Measurements from ENCODE around the gene NAGS. TPM values are rescaled to one million over a fixed set of nuclear protein-coding genes. Genes with fewer than 3 reads are reported as not detected.

The NAGS gene
- 6.2 and 9.0 TPM in 2 replicates for total RNA-seq

DNA sequence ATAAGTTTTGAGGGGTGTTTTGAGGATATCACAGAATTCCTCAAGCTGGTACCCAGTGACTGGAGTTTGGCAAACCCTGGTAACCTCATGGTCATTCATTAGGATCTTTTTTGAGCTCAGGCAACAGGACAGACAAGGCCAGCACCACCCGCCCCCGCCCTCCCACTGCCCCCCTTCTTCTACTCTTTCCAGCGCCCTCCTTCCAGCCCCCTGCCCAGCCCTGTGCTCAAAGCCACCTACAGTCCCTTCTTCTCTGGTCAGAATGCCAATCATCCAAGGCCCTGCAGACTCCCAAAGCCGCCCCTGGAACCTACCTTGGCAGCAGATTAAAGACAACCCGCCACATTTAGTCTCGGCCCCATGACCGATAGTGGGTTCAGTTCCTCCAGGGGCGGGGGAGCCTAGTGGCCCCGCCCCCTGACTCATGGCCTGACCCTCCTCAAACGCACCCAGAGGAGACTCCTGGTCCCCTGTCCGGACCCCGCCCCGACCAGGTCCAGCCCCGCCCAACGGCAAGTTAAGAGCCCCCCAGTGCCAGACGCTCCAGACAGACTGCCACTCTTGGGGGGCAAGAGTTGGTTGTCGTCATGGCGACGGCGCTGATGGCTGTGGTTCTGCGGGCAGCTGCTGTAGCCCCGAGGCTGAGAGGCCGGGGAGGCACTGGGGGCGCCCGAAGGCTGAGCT lies at the start of gene NAGS:
Gene NAGS (plus strand): TSS at position 546 of the 684 bp plus-strand sequence. CDS start 42 bp downstream, at position 588.

DNA sequence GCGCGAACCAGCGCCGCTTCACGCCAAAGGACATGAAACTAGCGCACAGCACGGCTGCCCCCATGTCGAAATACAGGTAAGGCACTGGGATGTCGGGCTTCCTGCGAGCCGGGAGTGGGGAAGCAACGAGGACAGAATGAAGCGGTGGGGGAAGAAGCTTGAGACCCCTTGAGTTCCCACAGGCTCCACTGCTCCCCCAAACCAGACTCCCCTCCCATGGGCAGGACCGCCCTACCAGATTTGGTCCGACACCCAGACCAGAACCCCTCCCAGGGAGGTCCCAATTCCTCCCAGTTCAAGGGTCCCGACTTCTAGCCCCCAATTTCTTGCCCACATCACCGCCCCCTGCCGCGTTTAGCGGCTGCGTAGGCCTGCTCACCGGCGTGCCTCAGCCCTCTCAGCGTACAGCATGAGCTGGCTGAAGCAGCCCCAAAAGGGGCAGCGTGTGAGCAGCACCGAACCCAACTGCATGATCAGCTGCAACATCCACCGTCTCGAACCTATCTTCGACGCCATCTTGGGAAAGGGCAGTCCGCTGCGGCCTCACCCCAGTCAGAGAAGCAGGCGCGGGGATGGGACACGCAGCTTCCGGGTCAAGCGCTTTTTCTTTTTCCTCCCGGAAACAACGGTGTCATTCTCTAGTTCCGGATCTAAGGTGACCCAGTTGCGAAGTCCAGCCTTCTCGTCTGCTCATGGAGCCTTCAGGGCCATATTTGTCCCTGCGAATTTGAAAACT lies 10.2 kb downstream of the NAGS start, which contains the start of gene TMEM101:
Gene TMEM101 (minus strand): TSS at position 527 of the 736 bp plus-strand sequence. CDS start 11 bp downstream, at position 516.

Other genes with a start within 250 kb of the NAGS start
- gene SOST, start 245.8 kb upstream of the NAGS start, total RNA-seq = not detected in 2 replicates
- 47.4 and 101 TPM in 2 replicates for gene DUSP3, start 225.6 kb upstream of the NAGS start, total RNA-seq
- not detected in 2 replicates for gene CFAP97D1, start 224.2 kb upstream of the NAGS start, total RNA-seq
- gene MPP3, start 171.5 kb upstream of the NAGS start, total RNA-seq = 6.0 and 7.6 TPM in 2 replicates
- gene CD300LG, start 157.4 kb upstream of the NAGS start, total RNA-seq = not detected in 2 replicates
- 2.8 and 4.4 TPM in 2 replicates for gene MPP2, start 97.1 kb upstream of the NAGS start, total RNA-seq
- not detected in 2 replicates for gene PPY, start 62.1 kb upstream of the NAGS start, total RNA-seq
- gene PYY, start 50.7 kb upstream of the NAGS start, total RNA-seq = 0.38 TPM in 1 of 2 replicates, not detected in the other
- 39.3 and 54.3 TPM in 2 replicates for gene TMEM101, start 10.3 kb downstream of the NAGS start, total RNA-seq
- 44.4 and 59.3 TPM in 2 replicates for gene LSM12, start 62.0 kb downstream of the NAGS start, total RNA-seq
- 67.0 and 73.0 TPM in 2 replicates for gene G6PC3, start 66.1 kb downstream of the NAGS start, total RNA-seq
- 21.3 and 61.7 TPM in 2 replicates for gene HDAC5, start 119.0 kb downstream of the NAGS start, total RNA-seq
- 1.9 and 12.2 TPM in 2 replicates for gene HROB, start 137.3 kb downstream of the NAGS start, total RNA-seq
- 0.51 TPM in 1 of 2 replicates, not detected in the other for gene ASB16, start 166.1 kb downstream of the NAGS start, total RNA-seq
- gene TMUB2, start 182.3 kb downstream of the NAGS start, total RNA-seq = 25.1 and 35.2 TPM in 2 replicates
- 41.6 and 49.2 TPM in 2 replicates for gene ATXN7L3, start 195.3 kb downstream of the NAGS start, total RNA-seq
- 38.6 and 45.1 TPM in 2 replicates for gene UBTF, start 215.1 kb downstream of the NAGS start, total RNA-seq

All from mesangial cell (primary cell).